Stimulated activated CD4-positive, alpha-beta T cell treated with anti-CD3 and anti-CD28 coated beads, Interleukin-12 subunit alpha, Interleukin-12 subunit beta, amount 100 ng/mL, for 24 hours (primary cell): ENCODE data around the gene PREX1.
"Not testable (repeated sequence)": the region's sequence is repeated elsewhere in the genome, so short reads cannot be mapped to it uniquely, and the experiment has no call there.

Experiments
- DNase-seq, 2 experiments: peaks; one replicate each; pipeline ENCODE4 v3.0.0-alpha.2; 2020; ENCODE audit warnings: low read depth in 2 of 2

The PREX1 gene, protein sequence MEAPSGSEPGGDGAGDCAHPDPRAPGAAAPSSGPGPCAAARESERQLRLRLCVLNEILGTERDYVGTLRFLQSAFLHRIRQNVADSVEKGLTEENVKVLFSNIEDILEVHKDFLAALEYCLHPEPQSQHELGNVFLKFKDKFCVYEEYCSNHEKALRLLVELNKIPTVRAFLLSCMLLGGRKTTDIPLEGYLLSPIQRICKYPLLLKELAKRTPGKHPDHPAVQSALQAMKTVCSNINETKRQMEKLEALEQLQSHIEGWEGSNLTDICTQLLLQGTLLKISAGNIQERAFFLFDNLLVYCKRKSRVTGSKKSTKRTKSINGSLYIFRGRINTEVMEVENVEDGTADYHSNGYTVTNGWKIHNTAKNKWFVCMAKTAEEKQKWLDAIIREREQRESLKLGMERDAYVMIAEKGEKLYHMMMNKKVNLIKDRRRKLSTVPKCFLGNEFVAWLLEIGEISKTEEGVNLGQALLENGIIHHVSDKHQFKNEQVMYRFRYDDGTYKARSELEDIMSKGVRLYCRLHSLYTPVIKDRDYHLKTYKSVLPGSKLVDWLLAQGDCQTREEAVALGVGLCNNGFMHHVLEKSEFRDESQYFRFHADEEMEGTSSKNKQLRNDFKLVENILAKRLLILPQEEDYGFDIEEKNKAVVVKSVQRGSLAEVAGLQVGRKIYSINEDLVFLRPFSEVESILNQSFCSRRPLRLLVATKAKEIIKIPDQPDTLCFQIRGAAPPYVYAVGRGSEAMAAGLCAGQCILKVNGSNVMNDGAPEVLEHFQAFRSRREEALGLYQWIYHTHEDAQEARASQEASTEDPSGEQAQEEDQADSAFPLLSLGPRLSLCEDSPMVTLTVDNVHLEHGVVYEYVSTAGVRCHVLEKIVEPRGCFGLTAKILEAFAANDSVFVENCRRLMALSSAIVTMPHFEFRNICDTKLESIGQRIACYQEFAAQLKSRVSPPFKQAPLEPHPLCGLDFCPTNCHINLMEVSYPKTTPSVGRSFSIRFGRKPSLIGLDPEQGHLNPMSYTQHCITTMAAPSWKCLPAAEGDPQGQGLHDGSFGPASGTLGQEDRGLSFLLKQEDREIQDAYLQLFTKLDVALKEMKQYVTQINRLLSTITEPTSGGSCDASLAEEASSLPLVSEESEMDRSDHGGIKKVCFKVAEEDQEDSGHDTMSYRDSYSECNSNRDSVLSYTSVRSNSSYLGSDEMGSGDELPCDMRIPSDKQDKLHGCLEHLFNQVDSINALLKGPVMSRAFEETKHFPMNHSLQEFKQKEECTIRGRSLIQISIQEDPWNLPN (N-terminal part only)

DNA sequence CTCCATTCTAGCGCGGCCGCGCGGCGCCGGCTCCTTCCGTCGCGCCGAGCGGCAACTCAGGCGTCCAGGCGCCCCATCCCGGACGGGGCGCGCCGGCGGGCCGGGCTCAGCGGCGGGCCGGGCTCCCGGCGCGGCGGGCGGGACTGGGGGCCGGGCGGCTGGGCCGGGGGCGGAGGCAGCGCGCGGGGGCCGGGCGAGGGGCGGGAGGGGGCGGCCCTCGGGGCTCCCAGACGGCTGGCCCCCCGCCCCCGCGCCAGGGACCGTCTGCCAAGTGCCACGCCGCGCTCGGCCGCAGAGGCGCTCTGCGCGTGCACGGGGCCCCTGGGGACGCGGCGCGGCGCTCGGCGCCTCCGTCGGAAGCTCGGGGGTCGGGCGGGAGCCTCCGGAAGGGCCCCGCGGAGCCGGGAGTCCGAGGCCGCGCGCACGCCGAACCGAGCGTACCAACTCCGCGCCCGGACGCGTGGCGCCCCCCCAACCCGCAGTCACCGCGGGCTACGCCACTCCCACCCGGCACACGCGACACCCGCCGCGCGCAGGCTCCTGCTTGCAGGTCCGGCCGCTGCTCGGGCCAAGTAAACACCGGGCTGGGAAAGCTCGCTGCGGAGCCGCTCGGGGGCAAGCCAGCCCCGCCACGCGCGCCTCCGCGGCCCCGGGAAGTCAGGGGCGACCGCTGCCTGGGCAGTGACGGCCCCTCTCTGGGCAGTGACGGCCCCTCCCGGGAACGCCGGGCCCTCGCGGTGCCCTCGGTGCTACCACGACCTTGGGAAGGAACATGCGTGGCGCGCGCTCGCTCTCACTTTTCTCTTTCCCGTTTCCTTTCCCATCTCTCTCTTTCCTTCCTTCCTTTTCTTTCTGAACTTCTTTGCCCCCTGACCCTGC, at the start of gene PREX1:
Gene PREX1, minus strand, starts transcription at position 145 of the 879 bp plus-strand sequence. Its CDS starts 139 bp downstream, at position 6.
- peak; percentile 45 to 62 for DNase-seq

DNA sequence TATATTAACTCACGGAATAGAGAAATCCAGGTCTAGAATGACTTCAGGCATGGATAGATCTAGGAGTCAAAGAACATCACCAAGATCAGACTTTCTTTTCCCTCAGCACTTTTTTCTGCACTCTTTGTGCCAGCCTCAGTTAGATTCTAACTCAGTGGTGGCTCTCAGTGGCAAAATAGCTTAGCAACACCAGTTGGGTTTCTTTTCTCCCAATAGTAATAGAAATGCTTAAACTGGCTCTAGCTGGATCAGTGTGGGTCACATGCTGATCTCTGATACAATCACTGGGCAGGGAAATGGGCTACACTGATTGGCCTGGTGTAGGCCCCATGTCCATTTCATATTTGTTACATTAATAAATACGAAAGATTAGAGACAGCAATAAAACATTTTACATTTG, 49.5 kb upstream of the PREX1 start:
- DNase-seq: no peak

DNA sequence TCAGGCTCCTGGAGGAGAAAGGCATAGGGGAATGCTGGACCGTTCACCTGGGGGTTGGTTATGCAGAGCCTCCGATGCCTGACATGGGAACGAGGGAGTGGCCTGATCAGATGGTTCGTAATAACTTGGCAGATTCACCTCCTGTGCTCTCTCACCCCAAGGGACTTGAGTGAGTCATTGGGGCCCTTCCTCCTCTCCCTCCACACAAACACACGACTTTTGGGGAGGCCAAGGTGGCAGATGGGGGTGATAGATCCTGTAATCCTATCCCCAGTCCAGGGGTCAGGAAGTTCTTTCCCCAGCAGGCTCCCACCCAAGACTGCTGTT, 48.1 kb upstream of the PREX1 start:
- DNase-seq: no peak

DNA sequence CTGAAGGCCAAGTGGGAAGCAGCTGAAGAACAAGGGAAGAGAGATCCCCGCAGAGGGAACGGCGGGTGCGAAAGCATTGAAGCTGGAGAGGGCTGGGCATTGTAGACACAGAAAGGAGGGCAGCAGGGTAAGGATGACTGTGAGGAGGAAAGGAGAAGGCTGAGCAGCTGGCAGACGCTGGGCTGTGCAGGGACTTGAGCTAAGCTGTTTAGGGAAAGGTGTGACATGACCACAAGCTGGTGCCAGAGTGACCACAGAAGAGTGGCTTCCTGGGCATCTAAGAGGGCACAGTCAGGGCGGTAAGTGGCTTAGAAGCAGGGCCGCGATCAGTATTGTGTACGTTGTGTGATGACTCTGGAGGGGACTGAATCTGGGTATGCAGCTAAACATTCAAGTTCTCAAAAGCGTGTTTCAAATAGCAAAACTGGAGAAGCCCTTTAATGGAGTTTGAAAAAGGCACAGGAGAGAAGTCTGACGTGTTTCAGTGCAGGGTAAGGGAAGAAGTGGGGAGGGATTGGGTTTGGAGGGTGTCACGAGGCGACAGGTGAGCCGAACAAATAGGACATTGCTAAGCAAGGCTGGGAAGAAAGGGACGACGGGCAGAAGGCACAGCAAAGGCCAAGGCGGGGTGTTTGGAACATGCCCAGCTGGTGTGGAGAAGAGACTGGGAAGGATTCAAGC, 47.6 kb upstream of the PREX1 start:
- no peak for DNase-seq

DNA sequence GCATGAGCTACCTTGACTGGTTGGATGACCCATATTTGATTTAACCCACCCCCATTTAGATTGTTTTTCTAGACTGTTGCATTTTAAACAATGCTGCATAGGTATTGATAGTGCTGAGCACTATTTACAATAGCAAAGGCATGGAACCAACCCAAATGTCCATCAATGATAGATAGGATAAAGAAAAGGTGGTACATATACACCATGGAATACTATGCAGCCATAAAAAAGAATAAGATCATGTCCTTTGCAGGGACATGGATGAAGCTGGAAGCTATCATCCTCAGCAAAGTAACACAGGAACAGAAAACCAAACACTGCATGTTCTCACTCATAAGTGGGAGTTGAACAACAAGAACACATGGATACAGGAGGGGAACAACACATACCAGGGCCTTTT, 41.6 kb upstream of the PREX1 start:
- not testable (repeated sequence) for DNase-seq

DNA sequence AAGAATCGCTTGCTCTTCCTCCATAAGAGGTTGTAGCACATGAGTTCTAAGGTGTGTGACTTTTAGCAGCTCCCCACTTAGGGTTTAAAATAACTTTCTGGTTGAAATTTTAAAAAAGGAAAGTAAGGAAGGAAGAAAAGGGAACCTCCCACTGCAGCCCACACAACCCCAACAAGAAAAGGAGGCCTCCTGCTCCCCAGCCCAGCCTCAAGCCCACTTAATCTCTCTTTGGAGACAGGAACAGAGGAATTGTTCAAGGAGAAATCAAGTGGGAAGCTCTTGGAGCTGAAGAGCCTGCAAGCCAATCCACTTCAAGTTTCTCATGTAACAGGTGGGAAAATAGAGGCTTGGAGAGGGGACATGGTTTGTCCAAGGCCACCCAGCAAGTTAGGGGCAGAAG, 39.1 kb upstream of the PREX1 start:
- DNase-seq: no peak

DNA sequence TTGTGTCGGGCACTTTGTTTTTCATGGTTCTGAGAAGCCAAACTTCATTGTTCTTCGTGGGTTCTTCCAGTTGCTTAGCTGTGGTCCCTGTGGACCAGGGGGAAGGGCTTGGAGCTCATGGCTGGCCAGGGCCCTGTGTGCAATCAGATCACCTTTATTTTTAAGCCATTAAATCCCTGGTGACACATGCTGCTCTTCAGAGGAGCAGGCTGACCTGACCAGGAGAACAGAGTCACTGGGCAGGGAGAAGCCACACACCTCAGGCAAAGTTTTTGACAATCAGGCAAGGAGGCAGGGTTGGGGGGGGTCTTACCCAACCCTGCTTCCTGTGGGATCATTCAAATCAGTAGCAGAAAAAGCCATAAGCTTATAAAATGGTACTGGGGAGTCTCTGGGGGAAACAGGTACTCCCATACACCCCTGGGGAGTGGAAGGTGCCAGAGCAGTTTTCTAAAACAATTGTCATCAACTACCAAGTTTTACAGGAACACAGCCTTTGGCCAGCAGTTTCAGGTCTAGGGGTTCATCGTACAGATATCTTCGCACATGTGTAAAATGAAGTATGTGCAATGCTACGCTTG, 37.0 kb upstream of the PREX1 start:
- DNase-seq: no peak

DNA sequence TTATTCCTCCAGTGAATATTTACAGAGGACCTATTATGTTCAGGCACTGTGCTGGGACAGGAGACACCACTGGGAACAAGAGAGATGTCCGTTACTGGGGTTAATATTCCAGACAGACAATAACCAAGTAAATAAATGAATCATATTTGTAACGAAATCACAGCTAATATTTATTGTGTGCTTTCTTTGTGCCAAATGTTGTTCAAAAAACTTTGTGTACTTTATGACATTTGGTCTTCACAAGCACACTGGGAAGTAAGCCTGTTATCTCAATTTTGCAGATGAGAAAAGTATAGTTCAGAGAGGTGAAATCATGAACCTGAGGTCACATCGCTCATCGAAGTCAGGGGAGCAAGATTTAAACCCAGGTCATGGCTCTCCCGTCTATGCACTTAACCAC, 36.5 kb upstream of the PREX1 start:
- DNase-seq: no peak

DNA sequence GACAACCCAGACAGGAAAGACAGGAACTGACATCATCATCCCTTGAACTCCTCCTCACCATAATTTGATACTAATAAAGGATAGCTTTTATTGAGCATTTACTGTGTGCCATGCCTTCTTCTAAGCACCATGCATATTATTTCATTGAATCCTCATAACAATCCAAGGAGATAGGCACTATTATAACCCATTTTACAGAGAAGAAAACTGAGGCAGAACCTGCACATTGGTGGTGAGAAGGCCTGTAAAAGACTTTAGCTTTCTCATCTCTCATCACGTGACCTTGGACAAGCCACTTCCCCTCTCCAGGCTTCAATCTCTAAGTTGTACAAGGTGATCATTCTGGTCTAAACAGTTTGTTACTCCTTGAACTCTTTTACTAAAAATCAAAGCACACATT, 34.5 kb upstream of the PREX1 start:
- DNase-seq: no peak

DNA sequence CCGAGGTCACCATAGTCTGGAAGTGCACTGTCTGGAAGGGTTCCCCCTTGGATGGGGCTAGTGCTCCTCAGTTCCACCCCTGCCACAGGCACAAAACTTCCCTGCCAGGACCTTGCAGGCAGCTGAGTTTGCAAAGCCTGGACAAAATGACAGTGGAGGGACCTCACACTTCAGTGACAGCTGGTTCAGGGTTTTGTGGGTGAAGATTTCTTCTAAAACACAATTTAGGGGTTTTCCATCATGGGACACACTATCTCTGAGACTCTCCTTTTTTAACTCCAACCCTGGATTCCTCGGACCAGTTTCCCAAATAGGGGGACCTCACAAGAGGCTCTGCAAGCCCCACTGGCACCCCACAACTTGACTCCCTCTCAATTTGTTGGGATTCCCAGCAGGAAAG, 33.6 kb upstream of the PREX1 start:
- DNase-seq: no peak

DNA sequence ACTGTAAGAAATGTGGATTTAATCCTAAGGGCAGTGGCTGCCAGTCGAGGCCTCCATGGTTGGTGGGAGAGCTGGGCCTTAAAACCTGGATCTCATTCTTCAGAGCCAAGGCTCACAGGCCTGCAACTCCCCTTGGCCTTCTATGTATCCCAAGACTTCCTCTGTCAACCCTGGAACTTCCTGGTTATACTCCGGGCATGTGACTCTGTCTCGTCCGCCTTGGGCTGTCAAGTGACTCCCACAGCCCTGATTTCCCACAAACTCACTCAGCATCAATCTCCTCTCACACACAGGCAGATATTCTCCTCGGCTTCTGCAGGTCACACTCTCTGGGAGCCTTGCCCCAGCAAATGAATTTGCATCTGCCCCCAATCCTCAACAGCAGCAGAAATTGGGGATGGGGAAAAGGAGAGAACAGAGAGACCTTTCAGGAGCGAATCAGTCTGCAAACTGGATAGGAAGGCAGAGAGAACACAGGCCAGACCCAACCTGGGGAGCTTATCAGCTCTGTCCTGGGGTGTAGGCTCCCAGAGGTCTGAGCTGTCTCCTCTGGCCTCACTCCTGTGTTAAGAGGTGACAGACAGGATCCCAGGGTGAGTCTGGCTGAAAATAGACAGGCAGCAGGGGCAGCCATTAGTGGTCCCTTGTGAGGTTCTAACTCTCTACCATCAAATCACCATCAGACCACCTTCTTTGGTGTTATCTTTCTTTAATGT, 30.4 kb upstream of the PREX1 start:
- no peak for DNase-seq

DNA sequence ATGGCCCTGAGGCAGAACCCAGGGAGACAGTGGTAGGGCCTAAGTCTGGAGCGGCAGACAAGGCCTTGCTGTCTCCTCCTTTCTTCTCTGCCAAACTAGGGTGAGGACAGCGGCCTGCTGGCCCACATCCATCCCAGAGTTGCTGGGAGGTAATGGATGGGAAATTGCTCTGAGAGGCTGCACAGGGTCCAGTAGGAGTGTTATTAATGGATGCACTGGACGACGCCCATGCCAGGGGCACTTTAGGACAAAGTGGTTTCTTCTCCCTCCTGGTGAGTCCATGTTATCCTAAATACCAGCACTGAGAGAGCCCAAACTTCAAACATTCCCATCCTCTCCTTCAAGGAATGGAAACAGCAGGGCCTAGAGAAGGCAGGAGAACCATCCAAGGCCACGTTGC, 28.3 kb upstream of the PREX1 start:
- no peak for DNase-seq

DNA sequence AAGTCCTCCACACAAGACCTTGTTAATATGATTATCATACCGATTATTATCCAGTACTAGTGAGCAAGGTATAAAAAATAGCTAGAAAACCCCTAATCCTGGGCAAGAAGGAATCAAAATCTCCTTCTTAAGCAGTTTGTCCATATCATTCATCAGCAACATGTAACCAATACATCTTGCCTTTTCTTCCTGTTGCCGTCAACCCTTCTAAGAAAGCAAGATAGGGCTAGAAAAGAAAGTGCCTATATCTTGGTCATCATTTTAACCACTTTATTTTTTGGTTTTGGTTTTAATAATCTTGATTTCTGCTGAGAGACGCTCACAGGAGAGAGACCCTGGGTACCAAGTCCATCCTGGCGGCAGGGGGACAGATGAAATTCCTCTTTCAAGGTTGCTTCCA, 27.2 kb upstream of the PREX1 start:
- no peak for DNase-seq

DNA sequence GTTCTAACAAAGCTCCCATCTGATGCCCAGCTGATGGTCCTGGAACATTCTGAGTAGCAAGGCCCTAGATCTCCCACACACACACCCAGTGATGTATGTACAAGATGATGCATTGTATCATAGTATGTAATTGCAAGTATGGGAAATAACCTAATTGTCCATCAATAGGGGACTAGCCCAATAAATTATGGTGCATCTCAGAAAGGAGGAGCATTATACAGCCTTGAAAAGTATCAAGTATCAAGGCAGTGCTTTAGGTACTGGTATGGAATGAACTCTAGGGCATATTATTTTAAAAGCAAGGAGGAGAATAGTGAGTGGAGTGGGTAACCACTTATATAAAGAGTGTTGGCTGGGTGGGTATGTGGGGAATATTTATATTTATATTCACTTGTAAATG, 24.8 kb upstream of the PREX1 start:
- no peak for DNase-seq

DNA sequence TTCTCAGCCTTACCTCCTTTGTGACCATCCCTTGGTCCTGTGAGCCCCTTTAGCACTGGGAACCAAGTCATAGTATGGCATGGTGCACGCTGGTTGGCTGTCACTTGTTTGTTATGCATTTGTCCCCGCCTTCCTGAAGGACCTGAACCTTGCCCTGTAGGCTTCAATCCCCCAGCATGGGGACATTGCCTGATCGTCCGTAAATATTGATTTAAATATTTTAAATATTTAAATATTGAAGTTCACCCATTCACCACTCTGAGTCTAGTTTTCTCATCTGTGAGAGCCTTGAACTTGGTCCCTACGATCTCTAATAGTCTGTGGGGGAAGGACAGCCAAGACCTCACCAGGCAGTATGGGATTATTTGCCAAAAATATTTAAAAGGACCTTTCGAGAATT, 23.8 kb upstream of the PREX1 start:
- DNase-seq: no peak

DNA sequence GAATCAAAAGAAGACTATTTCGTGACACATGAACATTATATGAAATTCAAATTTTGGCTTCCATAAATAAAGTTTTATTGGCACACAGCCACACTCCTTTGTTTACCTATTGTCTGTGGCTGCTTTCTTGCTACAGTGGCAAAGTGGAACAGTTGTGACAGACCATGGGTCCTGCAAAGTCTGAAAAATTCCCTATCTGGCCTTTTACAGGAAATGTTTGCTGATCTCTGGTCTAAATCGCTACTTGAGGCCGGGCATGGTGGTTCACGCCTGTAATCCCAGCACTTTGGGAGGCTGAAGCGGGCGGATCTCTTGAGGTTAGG, 23.1 kb upstream of the PREX1 start:
- DNase-seq: no peak

DNA sequence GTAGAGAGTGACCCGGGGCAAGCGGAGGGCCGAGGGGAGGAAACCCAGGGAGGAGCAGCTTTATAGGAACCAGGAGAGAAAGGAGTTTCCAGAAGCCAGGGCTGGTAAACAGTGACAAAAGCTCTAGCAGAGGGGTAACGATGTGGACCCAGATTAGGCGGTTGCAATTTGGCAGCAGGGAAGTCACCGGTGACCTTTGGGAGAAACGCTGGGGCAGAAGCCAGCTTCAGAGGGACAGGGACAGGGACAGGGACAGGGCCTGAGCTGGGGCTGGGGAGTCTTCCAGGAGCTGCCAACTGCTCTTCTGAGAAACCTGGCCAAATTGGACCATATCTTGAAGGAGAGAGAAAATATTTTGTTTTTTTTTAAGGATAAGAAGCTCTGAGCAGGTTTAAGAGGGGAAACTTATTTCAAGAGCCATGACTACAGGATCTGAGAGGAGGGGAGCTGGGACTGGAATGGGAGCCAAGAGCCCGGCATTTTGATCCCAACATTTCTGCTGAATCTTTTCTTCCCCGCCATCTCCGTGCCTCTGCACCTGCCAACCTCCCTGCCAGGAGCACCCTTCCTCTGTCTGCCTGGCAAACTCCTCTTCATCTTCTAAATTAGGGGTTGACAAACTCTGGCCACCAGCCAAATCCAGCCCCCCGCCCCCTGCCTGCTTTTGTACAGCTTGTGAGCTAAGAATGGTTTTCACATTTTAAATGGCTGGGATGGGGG, 22.6 kb upstream of the PREX1 start:
- DNase-seq: no peak

DNA sequence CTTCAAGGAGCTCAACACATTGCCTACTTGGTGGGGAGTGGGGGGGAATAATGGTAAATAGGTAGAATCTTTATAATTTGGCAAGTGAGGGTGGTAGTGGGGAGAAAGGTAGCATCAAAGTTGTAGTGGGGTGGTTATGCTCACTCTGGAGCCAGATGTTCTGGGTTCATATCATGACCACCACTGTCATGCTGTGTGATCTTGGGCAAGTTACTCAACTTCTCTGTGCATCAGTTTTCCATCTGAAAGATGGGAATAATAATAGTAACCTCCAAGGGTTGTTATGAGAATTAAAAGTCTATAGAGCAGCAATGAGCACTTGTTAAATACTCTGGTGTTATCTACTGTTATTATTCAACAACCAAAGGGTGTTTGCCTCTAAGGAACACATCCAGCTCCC, 22.0 kb upstream of the PREX1 start:
- DNase-seq: no peak

DNA sequence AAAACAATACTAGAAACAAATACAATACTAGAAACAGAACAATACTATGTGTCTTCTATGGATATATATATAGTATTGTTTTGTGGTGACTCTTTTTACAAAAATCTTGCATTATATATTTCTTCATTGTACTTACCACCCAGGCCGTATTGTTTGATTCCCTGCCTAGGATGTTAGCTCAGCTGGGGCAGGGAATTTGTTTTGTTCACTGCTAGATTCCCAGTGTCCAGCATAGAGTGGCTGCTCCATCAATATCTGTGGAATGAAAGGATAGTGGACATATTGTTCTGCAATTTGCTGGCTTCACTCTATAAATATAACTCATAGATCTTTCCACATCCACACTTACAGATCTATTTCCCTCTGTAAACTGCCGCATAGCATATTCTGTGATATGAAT, 21.5 kb upstream of the PREX1 start:
- no peak for DNase-seq
